Heart left ventricle (tissue), 16 donors: ENCODE data around the gene GALNT2. TPM values are rescaled to one million over a fixed set of nuclear protein-coding genes. Genes with fewer than 3 reads are reported as not detected.
A peak's percentile ranks its signal among the peaks of the same experiment; 100 is the strongest.

Source experiments
- ATAC-seq, 4 donors: fragments of 200-7000 bp; cut with Tn5 transposase; one replicate each; pipeline ENCODE4 v1.9.1; 2020 to 2022; ENCODE audit warnings: moderate library complexity in 4 of 4, mild to moderate bottlenecking in 3 of 4, moderate number of reproducible peaks in 1 of 4
- DNase-seq, 5 donors: peaks; one replicate each; pipeline ENCODE4 v3.0.0-alpha.2; 2020
- H3K27ac ChIP-seq, 12 donors: fragments of 200-600 bp; sonication (generic) in 4 of 12; one replicate each; pipeline versions ENCODE4 v1.5.0 to v1.8.0; 2016 to 2022; ENCODE audit warnings: mild to moderate bottlenecking in 2 of 12
- H3K27me3 ChIP-seq, 9 donors: fragments of 200-600 bp; sonication (generic) in 2 of 9; one replicate each; pipeline versions ENCODE4 v1.5.1 to v1.8.0; 2016 to 2022; ENCODE audit warnings: mild to moderate bottlenecking in 3 of 9
- H3K36me3 ChIP-seq, 9 donors: fragments of 200-600 bp; sonication (generic) in 2 of 9; one replicate each; pipeline versions ENCODE4 v1.5.0 to v1.8.0; 2018 to 2022; ENCODE audit warnings: mild to moderate bottlenecking in 2 of 9
- H3K4me1 ChIP-seq, 12 donors: fragments of 200-600 bp; sonication (generic) in 4 of 12; one replicate each; pipeline versions ENCODE4 v1.5.0 to v1.8.0; 2016 to 2022; ENCODE audit warnings: mild to moderate bottlenecking in 3 of 12
- H3K4me3 ChIP-seq, 12 donors: fragments of 200-600 bp; sonication (generic) in 4 of 12; one replicate each; pipeline versions ENCODE4 v1.5.0 to v1.8.0; 2017 to 2022; ENCODE audit warnings: mild to moderate bottlenecking in 9 of 12, moderate library complexity in 4 of 12
- H3K9me3 ChIP-seq, 12 donors: fragments of 200-600 bp; sonication (generic) in 4 of 12; one replicate each; pipeline versions ENCODE4 v1.5.0 to v1.8.0; 2016 to 2022; ENCODE audit warnings: mild to moderate bottlenecking in 1 of 12
- POLR2A ChIP-seq, 2 donors: fragments of 450-650 bp; IDR thresholded peaks; one replicate each; pipeline ENCODE4 v1.6.1; 2017; ENCODE audit warnings: antibody characterized with exemption in 2 of 2, mild to moderate bottlenecking in 2 of 2, moderate library complexity in 2 of 2
- WGBS, 4 donors: extraction: QIAGEN DNeasy Blood & Tissue Kit in 2 of 4; methylation state at CpG; one replicate each; pipeline versions ENCODE4 v1.1.5 to v1.1.7; 2013 to 2018; 5-methylcytosine and 5-hydroxymethylcytosine counted together
- intact Hi-C, 10 donors: fragments of 100-400 bp; cut with DNase I; formaldehyde crosslinking; loops; one replicate each; pipeline versions ENCODE4 v1.11.1 to v1.14.2; 2022
- polyA plus RNA-seq, 2 donors: library from polyadenylated mRNA; stranded (reverse); fragments of 200-250 nt; gene quantifications; one replicate each; pipeline ENCODE4 v1.2.3, GENCODE V29; 2013
- total RNA-seq, 9 donors: library from RNA; depleted of rRNA in 2 of 9; stranded (reverse); fragments of >200 nt in 2 of 9; fragmentation: NEBNext Ultra II Directional in 3 of 9; extraction: Animal tissue kit (Norgen Biotek cat#: 25700) in 3 of 9; gene quantifications; one replicate each; pipeline versions ENCODE4 v1.1.0 to v1.2.4, GENCODE V29; 2016 to 2023
- TF ChIP-seq, protein P1 (sequence below), 12 donors: fragments of 200-600 bp; sonication (generic) in 4 of 12; IDR thresholded peaks; one replicate each; pipeline versions ENCODE4 v1.5.0 to v1.8.0; 2018 to 2022; ENCODE audit warnings: antibody characterized with exemption in 12 of 12, mild to moderate bottlenecking in 5 of 12
- donor health status: ischemic (EF 13 %, LVEDD 7.1; RV severe dilation, severe dysfunction).
- donor health status: healthy with polysubstance abuse.
- donor health status: DM: no; HTN: yes; CAD: no.
- donor health status: DM: no; HTN: no; CAD: no.
- donor health status: ischemic (EF 25% LVEDD 6.9; RV normal size, moderate dysfunction).
- donor health status: ischemic (EF 25% LVEDD 5.7; RV mildly dilated, moderate dysfunction).
- donor health status: healthy.
- donor health status: DM: yes; HTN: yes; CAD: no.
- donor health status: ischemic (EF 35%, LVEDD 5.7; RV mildly dilated, moderate dysfunction).
- donor health status: nonischemic (EF 11% LVEDD 7.7; RV severe dilation, severe dysfunction).
- donor health status: DM: yes; HTN: yes; CAD: no.
- donor health status: PGD.
- donor health status: ischemic (EF 29% LVEDD 5.4; RV normal size, mild dysfunction).
- donor health status: nonischemic (EF 23%, LVEDD 6.1; RV moderate dilation, normal function).

The GALNT2 gene
- total and polyA plus RNA-seq, 11 donors = 10.1 to 44.9 (median 31.6) TPM

DNA sequence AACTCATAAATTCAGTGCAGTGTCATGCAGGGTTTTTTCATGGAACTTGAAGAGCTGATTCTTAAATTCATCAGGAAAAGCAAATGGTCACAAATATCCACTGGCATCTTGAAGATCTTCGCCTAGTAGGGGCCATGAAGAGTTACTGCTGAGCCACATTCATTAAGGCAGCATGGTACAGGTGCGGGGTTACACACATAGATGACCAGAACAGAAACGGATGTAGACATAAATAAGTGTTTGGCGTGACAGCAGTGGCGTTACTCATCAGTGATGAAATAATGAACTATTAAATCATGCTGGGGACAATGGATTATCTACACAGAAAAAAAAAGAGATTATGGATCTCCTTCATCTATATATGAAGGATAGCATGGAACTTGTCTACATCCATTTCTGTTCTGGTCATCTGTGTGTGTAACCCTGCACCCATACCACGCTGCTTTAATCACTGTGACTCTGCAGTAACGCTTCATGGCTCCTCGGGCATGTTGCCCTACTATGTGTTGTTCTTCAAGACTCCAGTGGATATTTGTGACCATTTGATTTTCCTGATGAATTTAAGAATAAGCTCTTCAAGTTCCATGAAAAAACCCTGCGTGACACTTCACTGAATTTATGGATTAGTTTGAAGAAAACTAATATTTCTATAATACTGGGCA, 161.3 kb downstream of the GALNT2 start:
- peak in 1 of 5 donors; percentile 2 for DNase-seq
- peaks cover 0 to 42% (median 28%) of the 10 kb centered on the region in 12 donors for H3K4me1 ChIP-seq
- 88 to 97% (median 94%) methylated on average over 9 of the region's 9 CpGs for WGBS, 4 donors
- no peak for ATAC-seq
- H3K4me3 ChIP-seq = no peak overlapping the region
- no peaks in the 10 kb centered on the region for H3K9me3 ChIP-seq
- H3K27me3 ChIP-seq = no peaks in the 10 kb centered on the region
- H3K36me3 ChIP-seq = no peaks in the 10 kb centered on the region
- TF ChIP-seq, protein P1, sequence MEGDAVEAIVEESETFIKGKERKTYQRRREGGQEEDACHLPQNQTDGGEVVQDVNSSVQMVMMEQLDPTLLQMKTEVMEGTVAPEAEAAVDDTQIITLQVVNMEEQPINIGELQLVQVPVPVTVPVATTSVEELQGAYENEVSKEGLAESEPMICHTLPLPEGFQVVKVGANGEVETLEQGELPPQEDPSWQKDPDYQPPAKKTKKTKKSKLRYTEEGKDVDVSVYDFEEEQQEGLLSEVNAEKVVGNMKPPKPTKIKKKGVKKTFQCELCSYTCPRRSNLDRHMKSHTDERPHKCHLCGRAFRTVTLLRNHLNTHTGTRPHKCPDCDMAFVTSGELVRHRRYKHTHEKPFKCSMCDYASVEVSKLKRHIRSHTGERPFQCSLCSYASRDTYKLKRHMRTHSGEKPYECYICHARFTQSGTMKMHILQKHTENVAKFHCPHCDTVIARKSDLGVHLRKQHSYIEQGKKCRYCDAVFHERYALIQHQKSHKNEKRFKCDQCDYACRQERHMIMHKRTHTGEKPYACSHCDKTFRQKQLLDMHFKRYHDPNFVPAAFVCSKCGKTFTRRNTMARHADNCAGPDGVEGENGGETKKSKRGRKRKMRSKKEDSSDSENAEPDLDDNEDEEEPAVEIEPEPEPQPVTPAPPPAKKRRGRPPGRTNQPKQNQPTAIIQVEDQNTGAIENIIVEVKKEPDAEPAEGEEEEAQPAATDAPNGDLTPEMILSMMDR (IDR thresholded peaks at IDR 0.05) = no peak
- no peak for TF ChIP-seq POLR2A (IDR thresholded peaks at IDR 0.05)
- H3K27ac ChIP-seq = no peak overlapping the region
- intact Hi-C loops = no loop called here

DNA sequence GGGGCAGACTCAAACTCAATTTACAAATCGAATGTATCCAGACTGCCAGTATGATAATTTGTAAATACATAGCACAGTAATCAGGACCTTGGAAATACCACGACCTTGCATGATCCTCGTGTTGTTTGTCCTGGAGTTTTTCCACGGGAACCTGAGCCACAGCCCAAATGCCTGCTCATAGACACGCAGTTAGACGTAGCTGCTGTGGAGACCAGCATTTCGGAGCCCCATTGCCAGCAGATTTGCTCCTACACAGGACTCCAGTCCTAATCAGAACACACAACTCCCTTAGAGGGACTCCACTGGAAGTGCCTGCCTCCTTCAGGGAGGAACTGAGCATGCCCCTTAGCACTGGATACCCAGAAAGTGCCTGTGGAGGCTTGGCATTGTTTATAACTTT, 163.2 kb downstream of the GALNT2 start:
- Histone ChIP-seq H3K36me3 (no peaks in the 10 kb centered on the region), H3K4me3 (peak overlapping the region in 1 of 12 donors; percentile 4), H3K9me3 (no peaks in the 10 kb centered on the region), H3K27me3 (no peaks in the 10 kb centered on the region), H3K4me1 (peaks cover 0 to 36% (median 24%) of the 10 kb centered on the region in 12 donors), H3K27ac (peak overlapping the region in 1 of 12 donors; percentile 20)
- 37 to 57% (median 49%) methylated on average over 7 of the region's 7 CpGs for WGBS, 4 donors
- intact Hi-C loops = no loop called here
- TF ChIP-seq, protein P1 (IDR thresholded peaks at IDR 0.05) = no peak
- no peak for TF ChIP-seq POLR2A (IDR thresholded peaks at IDR 0.05)
- DNase-seq = peak in 1 of 5 donors; percentile 16
- ATAC-seq = peak; percentile 25 to 57 (median 47)

DNA sequence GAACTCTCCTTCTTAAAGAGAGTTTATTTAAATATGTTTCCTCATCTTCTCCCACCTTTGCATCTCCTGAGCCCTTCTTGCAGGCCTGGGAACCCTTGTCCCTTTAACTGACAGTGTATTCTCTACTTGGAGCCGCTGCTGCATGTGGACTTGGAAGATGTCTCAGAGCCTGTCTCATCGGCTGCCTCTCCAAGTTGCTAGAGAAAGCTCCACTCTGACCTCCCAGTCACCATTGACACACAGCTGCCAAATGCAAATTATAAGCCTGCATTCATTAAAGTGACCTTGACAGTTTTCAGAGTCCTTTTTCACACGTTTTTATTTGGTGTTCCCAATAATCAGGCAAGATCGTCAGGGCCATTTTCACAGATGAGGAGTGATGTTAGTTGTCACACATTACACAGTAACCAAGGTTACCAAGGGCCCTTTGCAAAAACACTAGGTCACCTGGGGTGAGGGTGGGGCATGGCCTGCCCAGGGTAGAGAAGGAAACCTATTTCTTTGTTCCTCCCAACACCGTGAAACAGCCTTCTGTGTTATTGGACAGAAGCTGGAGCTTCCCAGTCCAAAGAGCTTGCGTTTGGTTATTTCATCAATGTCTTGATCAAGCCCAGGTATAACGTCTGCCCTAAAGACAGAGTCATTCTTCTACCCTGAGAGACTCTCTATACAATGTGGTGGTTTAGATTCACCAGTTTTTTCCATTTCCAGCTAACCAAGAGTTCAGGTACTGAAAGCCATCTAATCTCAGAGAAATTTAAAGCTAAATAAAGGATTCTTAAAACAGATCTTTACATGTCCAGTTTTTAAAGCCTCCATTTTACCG, 164.1 kb downstream of the GALNT2 start:
- no peaks in the 10 kb centered on the region for H3K27me3 ChIP-seq
- no peaks in the 10 kb centered on the region for H3K9me3 ChIP-seq
- ATAC-seq = no peak
- H3K4me3 ChIP-seq = peak overlapping the region in 3 of 12 donors; percentile 19 to 37 (median 22)
- 75 to 86% (median 81%) methylated on average over 8 of the region's 8 CpGs for WGBS, 4 donors
- DNase-seq = peak in 1 of 5 donors; percentile 11
- H3K27ac ChIP-seq = peak overlapping the region in 6 of 12 donors; percentile 4 to 67 (median 36)
- peaks cover 0 to 36% (median 24%) of the 10 kb centered on the region in 12 donors for H3K4me1 ChIP-seq
- peaks cover 0 to 4% (median 0%) of the 10 kb centered on the region in 9 donors for H3K36me3 ChIP-seq
- no peak for TF ChIP-seq POLR2A (IDR thresholded peaks at IDR 0.05)
- TF ChIP-seq, protein P1 (IDR thresholded peaks at IDR 0.05) = no peak
- intact Hi-C loops = no loop called here

DNA sequence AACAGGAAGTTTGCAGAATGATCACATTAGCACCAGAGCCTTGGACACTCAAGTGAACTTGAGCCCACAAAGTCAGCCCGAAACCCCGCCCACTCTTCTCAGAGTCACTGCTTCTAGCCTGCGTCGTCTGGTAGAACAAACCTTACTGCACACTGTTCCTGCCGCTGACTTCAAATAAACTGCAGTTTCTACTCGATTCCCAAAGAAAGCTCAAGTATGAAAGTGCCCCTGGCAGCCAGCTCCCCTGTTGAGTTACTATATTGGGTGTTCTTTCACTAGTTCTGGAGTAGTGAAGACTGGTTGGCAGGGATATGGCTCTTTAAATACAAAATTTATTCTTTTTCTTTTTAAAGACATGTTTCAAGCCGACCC, 164.7 kb downstream of the GALNT2 start:
- DNase-seq = peak in 4 of 5 donors; percentile 56 to 79 (median 63)
- peaks cover 0 to 10% (median 0%) of the 10 kb centered on the region in 9 donors for H3K36me3 ChIP-seq
- H3K9me3 ChIP-seq = no peaks in the 10 kb centered on the region
- TF ChIP-seq POLR2A (IDR thresholded peaks at IDR 0.05) = no peak
- TF ChIP-seq, protein P1 (IDR thresholded peaks at IDR 0.05) = no peak
- peaks cover 0 to 36% (median 24%) of the 10 kb centered on the region in 12 donors for H3K4me1 ChIP-seq
- ATAC-seq = peak in 3 of 4 donors; percentile 50 to 90 (median 83)
- intact Hi-C loops = no loop called here
- peak overlapping the region in 9 of 12 donors; percentile 1 to 67 (median 40) for H3K27ac ChIP-seq
- H3K27me3 ChIP-seq = no peaks in the 10 kb centered on the region
- 48 to 66% (median 62%) methylated on average over 7 of the region's 7 CpGs for WGBS, 4 donors
- H3K4me3 ChIP-seq = peak overlapping the region in 10 of 12 donors; percentile 0 to 44 (median 14)
